ENCODE results near the gene ARSK. TPM values are rescaled to one million over a fixed set of nuclear protein-coding genes. Genes with fewer than 3 reads are reported as not detected.
"Not testable (repeated sequence)": the region's sequence is repeated elsewhere in the genome, so short reads cannot be mapped to it uniquely, and the experiment has no call there.

ARSK gene
- total RNA-seq, 1 experiment from 2014 or later: 10.2 TPM

- no peak for DNase-seq (ENCODE audit: low spot score)
Measured at GRCh38 chr5:95620870-95621838, 66.3 kb downstream of the ARSK start.

- DNase-seq (ENCODE audit: low spot score): no peak
Measured at GRCh38 chr5:95621839-95622629, 67.1 kb downstream of the ARSK start.

- DNase-seq (ENCODE audit: low spot score): no peak
Measured at GRCh38 chr5:95623706-95624105, 68.8 kb downstream of the ARSK start.

DNA sequence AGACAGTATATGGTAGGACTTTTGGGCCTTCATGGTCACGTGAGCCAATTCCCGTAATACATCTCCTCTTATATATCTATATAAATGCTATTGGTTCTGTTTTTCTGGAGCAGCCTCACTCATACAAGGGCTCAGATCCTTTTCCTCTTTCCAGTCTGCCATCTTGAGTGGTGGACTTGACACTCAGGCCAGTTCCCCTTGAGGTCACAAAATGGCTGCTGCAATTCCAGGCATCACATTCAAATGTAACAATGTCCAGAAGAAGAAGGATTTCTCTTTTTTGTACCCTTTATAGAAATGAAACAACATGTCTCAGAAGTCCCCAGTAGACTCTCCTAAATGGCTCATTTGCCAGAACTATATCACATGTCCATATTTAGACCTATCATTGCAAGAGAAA lies 69.5 kb downstream of the ARSK start:
- DNase-seq (ENCODE audit: low spot score): no peak

GRCh38 chr5:95626701-95627100 lies 71.8 kb downstream of the ARSK start:
- DNase-seq (ENCODE audit: low spot score): no peak

DNA sequence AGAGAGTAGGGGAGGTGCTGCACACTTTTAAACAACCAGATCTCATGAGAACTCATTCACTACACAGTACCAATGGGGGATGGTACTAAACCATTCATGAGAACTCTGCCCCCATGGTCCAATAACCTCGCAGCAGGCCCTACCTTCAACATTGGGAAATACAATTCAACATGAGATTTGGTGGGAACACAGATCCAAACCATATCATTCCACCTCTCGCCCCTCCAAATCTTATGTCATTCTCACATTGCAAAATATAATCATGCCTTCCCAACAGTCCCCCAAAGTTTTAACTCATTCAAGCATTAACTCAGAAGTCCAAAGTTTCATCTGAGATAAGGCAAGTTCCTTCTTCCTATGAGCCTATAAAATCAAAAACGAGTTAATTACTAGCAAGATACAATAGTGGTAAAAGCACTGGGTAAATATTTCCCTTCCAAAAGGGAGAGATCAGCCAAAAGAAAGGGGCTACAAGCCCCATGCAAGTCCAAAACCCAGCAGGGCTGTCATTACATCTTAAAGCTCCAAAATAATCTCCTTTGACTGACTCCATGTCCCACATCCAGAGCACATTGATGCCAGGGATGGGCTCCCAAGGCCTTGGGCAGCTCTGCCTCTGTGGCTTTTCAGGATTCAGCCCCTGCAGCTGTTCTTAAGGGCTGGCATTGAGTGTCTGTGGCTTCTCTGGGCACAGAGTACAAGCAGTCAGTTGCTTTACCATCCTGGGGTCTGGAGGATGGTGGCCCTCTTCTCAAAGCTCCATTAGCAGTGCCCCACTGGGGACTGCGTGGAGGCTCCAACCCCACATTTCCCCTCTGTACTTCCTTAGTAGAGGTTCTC lies 73.3 kb downstream of the ARSK start:
- DNase-seq (ENCODE audit: low spot score): no peak

- DNase-seq (ENCODE audit: low spot score): no peak
Measured at GRCh38 chr5:95628933-95629332, 74.0 kb downstream of the ARSK start.

DNA sequence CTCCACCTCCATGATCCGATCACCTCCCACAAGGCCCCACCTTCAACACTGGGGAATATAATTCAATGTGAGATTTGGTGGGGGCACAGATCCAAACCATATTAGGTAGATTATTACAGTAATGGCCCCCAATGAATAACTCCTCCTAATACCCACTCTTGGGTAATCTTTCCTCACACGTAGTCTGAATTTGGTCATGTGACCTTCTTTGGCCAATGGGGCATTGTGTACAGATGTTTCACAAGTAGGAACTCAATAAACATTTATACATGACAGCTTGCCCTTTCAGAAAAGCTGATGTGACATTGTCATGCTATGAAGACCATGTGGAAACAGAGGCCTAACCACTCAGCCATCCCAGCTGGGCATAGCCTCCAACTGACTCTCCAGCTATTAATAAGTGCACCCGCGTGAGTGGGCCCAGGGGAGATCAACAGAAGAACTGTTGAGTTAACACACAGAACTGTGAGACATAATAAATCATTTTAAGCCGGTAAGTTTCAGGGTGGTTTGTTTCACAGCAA lies 75.6 kb downstream of the ARSK start:
- DNase-seq (ENCODE audit: low spot score): no peak

DNA sequence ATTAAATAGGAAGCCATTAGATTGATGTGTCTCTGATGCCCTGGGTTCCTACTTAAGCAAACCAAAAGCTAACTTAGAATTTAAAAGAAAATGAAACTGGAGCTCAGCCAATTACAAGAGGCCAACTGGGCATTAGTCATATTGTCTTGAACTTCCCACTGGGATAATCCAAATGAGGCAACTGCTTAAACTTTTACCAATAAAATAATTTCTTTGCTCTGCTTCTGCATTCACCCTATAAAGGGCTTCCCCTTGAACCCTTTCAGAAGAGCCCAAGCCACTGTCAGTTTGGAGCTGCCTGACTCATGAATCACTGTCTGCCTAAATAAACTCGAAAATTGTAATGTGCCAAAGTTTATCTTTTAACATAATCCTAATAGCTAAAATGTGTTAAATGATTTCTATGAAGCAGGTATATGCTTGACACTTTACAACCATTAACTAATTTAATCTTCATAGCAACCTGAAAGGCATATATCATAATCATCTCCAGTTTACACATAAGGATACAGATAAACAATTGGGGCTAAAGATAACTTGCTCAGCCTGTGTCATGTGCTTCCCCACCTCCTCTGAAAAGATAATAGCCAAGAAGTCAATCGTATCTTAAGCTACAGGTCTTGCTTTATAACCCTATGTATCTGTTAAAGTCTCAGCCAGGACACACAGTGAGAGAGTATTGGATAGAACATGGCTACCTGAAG lies 76.5 kb downstream of the ARSK start:
- peak; percentile 49 for DNase-seq (ENCODE audit: low spot score)

DNA sequence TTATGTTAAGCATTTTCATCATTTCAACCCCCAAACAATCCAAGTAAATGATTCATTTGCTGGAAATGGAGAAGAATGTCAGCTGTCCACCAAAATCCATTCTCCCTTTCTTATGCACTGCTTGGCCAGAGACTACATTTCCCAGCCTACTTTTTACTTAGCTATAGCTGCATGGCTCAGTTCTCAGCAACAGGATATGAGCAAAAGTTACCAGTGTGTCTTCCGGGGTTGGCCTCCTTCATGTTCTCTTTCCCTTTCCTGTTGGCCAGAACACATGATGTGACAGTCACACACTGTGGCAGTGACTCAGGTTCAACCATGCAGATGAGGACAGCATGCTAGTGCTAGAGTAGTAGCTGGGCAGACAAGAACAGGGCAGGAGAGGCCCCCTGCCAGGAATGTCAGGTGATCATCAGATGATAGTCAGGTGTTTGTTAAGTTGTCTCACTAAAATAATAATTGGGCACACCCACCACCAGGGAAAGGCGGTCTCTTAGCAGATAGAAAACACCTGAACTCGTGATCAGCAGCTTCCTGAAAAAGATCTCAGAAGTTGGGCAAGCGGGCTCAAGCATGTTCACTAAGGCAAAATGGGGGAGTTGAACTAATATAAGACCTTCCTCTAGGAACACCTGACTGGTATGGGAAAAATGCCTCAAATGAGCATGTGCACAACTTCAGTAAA lies 77.2 kb downstream of the ARSK start:
- peak; percentile 64 for DNase-seq (ENCODE audit: low spot score)

GRCh38 chr5:95632942-95633341 lies 78.0 kb downstream of the ARSK start:
- not testable (repeated sequence) for DNase-seq (ENCODE audit: low spot score)

DNA sequence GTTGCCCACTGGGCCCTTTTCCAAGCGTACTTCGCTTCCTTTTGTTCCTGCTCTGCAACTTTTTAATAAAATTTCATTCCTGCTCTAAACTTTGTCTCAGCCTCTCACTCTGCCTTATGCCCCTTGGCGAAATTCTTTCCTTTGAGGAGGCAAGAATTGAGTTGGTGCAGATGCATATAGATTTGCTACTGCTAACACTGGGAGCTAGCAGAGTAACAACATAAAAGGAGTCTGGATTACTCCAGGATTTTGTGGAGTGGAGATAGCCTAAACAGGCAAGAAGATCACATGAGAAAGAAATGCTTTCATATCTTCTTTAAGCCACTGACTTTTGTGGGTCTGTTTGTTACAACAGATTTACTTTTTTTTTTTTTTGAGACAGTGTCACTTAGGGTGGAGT lies 78.8 kb downstream of the ARSK start:
- DNase-seq (ENCODE audit: low spot score): no peak

DNA sequence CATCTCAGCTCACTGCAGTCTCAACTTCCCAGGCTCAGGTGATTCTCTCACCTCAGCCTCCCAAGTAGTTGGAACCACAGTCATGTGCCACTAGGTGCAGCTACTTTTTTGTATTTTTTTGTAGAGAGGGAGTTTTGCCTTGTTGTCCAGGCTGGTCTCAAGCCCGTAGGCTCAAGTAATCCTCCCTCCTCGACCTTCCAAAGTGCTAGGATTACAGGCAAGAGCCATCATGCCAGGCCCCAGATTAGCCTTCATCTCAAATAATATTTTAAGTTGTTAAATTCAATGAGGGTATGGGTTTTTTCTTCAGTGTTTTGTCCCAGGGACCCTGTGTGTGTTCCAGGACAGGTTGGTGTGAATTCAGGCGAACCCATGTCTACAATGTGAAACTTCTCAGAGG lies 79.2 kb downstream of the ARSK start:
- no peak for DNase-seq (ENCODE audit: low spot score)

GRCh38 chr5:95638632-95639031 lies 83.7 kb downstream of the ARSK start:
- DNase-seq (ENCODE audit: low spot score): no peak

DNA sequence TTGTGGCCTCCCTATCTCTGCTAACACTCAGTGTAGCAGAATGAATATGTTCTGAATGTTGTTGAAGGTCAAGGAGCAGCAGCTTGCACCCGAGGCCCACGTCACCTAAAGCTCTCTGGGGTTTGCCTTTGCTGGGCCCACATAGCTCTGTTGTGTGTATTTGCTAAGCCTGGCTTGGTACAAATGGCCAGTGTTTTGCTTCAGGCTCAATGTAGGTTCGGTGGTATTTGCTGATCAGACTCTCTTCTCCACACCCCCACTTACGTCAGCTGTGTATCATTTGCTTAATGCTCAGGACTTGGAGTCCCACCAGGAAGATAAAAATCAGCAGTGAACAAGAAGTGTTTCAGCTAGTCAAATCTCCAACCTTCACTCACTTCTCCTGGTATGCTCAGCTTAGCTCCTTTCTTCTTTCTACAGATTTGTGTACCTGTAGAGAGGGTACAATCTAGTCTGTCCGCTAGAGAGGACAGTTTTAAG lies 86.9 kb downstream of the ARSK start:
- no peak for DNase-seq (ENCODE audit: low spot score)

DNA sequence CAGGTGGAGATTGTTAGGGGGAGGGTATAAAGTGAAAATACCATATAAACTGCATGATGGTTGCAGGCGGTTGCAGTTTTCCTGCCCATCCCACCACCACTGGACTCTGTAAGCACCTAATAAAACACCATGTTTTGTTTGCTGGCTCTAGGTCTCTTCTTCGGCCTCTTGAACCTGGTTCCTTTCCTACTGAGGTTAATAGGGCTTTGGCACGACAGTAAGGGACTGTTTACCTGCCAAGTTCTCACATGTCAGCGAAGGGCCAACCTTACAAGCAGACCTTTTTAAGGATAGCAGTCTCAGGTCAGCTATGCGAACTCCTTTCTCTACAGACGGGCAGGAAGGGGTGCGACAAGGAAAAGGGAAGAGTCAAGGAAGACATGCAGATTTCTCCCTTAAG lies 88.3 kb downstream of the ARSK start:
- no peak for DNase-seq (ENCODE audit: low spot score)

- peak; percentile 76 for DNase-seq (ENCODE audit: low spot score)
Measured at GRCh38 chr5:95644351-95645042, 89.6 kb downstream of the ARSK start.

DNA sequence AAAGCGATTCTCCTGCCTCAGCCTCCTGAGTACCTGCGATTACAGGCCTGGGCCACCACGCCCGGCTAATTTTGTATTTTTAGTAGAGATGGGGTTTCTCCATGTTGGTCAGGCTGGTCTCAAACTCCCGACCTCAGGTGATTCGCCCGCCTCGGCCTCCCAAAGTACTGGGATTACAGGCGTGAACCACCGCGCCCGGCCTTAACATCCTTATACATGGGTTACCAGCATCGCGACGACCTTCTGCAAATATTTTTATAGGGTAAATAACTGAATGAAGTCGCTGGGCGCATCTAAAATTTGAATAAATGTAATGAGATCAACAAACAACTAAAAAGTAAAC lies 91.3 kb downstream of the ARSK start:
- DNase-seq (ENCODE audit: low spot score): not testable (repeated sequence)

DNA sequence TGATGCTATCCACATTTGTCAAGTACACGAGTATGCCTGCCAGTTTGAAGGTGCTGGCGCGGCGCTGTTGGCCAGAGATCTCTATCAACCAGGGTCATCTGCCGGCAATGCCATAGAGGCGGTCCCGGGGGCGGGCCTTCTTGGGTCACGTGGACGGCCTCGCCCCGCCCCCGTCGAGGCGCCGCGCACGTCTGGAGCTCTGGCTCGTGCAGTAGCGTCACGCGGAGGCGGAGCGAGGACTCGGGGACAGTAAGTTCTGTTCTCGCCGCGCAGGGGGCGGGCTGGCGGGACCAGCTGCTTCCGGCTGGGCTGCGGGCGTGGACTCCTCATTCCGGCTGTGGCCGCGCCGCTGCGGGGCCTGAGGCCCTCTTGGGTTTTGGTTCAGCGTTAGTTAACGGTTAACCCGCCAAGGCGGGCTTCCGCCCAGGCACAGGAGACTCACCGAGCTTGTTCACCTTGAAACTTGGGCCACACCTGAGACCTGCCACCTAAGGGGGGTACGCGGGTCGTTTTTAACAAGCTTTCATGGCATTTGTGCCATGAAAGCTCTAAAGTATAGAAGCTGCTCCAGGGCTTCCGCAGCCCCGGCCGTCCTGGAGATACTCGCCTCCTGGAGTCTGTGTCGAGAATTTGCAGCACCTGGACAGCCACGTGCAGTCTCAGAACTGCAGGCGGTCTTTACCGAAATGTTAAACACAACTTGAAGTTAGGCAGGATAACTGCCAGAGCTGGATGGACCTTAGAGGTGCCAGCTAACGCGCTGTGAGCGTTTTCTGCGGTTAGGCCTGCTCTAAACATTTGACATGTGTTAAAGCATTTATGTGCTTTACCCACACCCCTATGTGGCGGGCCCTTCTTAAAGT lies 91.9 kb downstream of the ARSK start, which contains the start of gene RFESD:
TSS of gene RFESD (plus strand) at position 209 of the 863 bp plus-strand sequence. CDS start 5,495 bp downstream, outside the sequence.
- DNase-seq (ENCODE audit: low spot score): peak; percentile 99

Data from H4 (cell line).